Tibial artery (tissue), 4 donors: ENCODE results near the gene DNAJB8.

Experiments used
- DNase-seq, 2 donors: peaks; one replicate each; pipeline ENCODE4 v3.0.0-alpha.2; 2019
- H3K27ac ChIP-seq, 2 donors: fragments of 200-600 bp; sonication (generic) in 1 of 2; 1 replicate in 1 of 2; 2 replicates in 1 of 2; pipeline ENCODE4 v1.5.1; 2018 to 2019; ENCODE audit warnings: mild to moderate bottlenecking in 1 of 2
- H3K27me3 ChIP-seq, 2 donors: fragments of 200-600 bp; sonication (generic) in 1 of 2; one replicate each; pipeline versions ENCODE4 v1.5.1 to v1.6.0; 2016 to 2019
- H3K36me3 ChIP-seq, 3 donors: fragments of 200-600 bp; sonication (generic) in 2 of 3; one replicate each; pipeline ENCODE4 v1.5.1; 2016 to 2019; ENCODE audit warnings: mild to moderate bottlenecking in 2 of 3
- H3K4me1 ChIP-seq, 4 donors: fragments of 200-600 bp; sonication (generic) in 2 of 4; 1 replicate in 3 of 4; 2 replicates in 1 of 4; pipeline ENCODE4 v1.5.1; 2016 to 2019
- H3K4me3 ChIP-seq, 2 donors: fragments of 200-600 bp; sonication (generic) in 1 of 2; 1 replicate in 1 of 2; 2 replicates in 1 of 2; pipeline ENCODE4 v1.5.1; 2018 to 2019; ENCODE audit warnings: mild to moderate bottlenecking in 2 of 2
- H3K9me3 ChIP-seq, 3 donors: fragments of 200-600 bp; sonication (generic) in 1 of 3; one replicate each; pipeline ENCODE4 v1.5.1; 2016 to 2019
- CTCF ChIP-seq, 2 experiments: fragments of 200-600 bp in 1 of 2; fragments of 450-650 bp in 1 of 2; IDR thresholded peaks; one replicate each; pipeline ENCODE4 v1.5.1; 2017 to 2019; ENCODE audit warnings: antibody characterized with exemption in 2 of 2, mild to moderate bottlenecking in 1 of 2, moderate library complexity in 1 of 2
- intact Hi-C: fragments of 100-400 bp; cut with DNase I; formaldehyde crosslinking; loops from one replicate; pipeline ENCODE4 v1.15.0; 2023; ENCODE audit warnings: low total_unique reads

DNAJB8 gene

GRCh38 chr3:128501431-128501830, 34.7 kb upstream of the DNAJB8 start:
- intact Hi-C loops, result no loop called here
- Histone ChIP-seq H3K4me3 (no peak overlapping the region), H3K36me3 (no peaks in the 10 kb centered on the region), H3K27me3 (peaks cover 0 to 91% of the 10 kb centered on the region in 2 donors), H3K9me3 (peaks cover 0 to 3% (median 0%) of the 10 kb centered on the region in 3 donors), H3K4me1 (peaks cover 0 to 18% (median 13%) of the 10 kb centered on the region in 4 donors), H3K27ac (no peak overlapping the region)
- DNase-seq, result no peak
- TF ChIP-seq CTCF (IDR thresholded peaks at IDR 0.05), result no peak

GRCh38 chr3:128500556-128500955, 33.9 kb upstream of the DNAJB8 start:
- TF ChIP-seq CTCF (IDR thresholded peaks at IDR 0.05), result no peak
- peak in 1 of 2 donors; percentile 10 for DNase-seq
- Histone ChIP-seq H3K27ac (no peak overlapping the region), H3K27me3 (peaks cover 0 to 92% of the 10 kb centered on the region in 2 donors), H3K4me3 (no peak overlapping the region), H3K9me3 (no peaks in the 10 kb centered on the region), H3K4me1 (peaks cover 0 to 18% (median 13%) of the 10 kb centered on the region in 4 donors), H3K36me3 (no peaks in the 10 kb centered on the region)
- intact Hi-C loops, result no loop called here

DNA sequence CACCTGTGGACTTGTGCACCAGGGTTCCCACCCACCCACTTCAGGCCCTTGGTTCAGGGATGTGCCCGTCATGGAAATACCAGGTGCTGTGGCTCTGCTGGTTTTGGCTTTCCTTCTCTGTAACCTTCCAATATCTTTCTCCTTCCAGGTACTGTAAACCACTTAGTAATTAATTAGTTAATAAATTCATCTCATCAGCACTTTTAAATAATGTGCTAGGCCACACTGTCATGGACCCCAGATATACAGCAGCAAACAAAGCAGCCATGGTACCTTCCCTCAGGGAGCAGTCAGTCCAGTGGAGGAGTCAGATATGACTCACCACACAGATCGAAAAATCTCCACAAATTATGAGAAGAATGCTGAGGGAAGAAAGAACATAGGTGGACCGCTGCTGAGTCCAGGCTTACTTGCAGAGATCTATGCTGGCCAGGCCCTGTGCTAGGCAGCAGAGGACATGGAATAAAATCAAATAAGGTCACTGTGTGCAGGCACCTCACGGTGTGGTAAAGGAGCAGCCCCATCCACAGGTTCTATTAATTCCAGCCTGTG, 33.1 kb upstream of the DNAJB8 start:
- DNase-seq, result peak in 1 of 2 donors; percentile 2
- Histone ChIP-seq H3K9me3 (no peaks in the 10 kb centered on the region), H3K36me3 (no peaks in the 10 kb centered on the region), H3K27me3 (peaks cover 0 to 95% of the 10 kb centered on the region in 2 donors), H3K27ac (no peak overlapping the region), H3K4me1 (peaks cover 0 to 18% (median 13%) of the 10 kb centered on the region in 4 donors), H3K4me3 (no peak overlapping the region)
- intact Hi-C loops, result no loop called here
- TF ChIP-seq CTCF (IDR thresholded peaks at IDR 0.05), result no peak

DNA sequence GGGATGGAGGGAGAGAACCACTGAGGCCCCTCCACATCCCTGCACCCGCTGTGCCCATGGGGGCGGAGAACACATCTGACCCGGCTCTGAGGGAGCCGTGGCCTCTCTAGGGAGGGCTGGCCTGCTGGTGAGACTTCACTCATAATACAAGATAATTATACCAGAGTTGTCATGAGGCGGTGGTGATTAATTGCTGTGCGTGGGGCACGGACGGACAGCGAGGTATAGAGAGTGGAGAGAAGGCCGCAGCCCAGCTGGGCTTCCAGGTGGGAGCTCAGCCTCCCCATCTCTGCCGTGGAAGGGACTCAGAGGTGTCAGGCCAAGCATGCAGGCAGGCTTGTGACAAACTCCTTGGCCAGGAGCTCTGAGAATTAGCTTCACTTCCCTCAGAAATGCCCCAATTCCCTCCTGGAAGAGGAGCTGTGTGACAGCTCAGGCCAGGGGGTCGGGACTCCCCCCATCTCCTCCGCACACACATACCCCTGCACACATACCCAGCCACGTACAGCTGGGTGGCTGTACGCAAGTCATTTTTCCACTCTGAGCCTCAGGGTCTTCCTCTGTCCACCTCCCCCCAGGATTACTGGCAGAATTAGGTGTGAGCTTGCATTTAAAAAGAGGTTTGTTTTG, 32.3 kb upstream of the DNAJB8 start:
- H3K27ac ChIP-seq, result no peak overlapping the region
- no peaks in the 10 kb centered on the region for H3K9me3 ChIP-seq
- TF ChIP-seq CTCF (IDR thresholded peaks at IDR 0.05), result no peak
- H3K36me3 ChIP-seq, result no peaks in the 10 kb centered on the region
- peaks cover 0 to 18% (median 13%) of the 10 kb centered on the region in 4 donors for H3K4me1 ChIP-seq
- H3K27me3 ChIP-seq, result peaks cover 0 to 96% of the 10 kb centered on the region in 2 donors
- DNase-seq, result peak in 1 of 2 donors; percentile 31
- no peak overlapping the region for H3K4me3 ChIP-seq
- intact Hi-C loops, result no loop called here

DNA sequence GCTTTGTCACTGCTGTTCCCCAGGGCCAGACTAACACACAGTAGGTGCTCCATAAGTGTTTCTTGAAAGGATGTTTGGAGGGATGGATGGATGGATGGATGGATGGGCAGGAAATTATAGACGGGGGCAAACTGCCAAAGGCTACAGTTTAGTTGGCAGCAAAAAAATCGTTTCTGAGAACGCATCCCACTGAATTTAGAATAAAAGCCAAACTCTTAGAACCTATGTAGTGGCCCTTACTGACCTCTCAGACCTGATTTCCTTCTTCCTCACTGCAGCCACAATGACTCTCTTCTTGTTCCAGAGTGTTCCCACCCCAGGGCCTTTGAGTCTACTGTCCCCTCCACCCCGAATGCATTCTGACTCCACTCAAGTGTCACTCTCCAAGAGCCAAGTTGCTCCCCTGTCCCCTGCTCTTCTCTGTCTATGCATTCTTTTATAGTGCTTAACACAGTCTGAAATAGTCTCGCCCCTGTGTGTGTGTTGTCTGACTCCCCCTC, 31.5 kb upstream of the DNAJB8 start:
- peak; percentile 1 to 20 for DNase-seq
- H3K9me3 ChIP-seq, result no peaks in the 10 kb centered on the region
- H3K27me3 ChIP-seq, result peaks cover 0 to 96% of the 10 kb centered on the region in 2 donors
- TF ChIP-seq CTCF (IDR thresholded peaks at IDR 0.05), result no peak
- no peak overlapping the region for H3K27ac ChIP-seq
- intact Hi-C loops, result no loop called here
- H3K36me3 ChIP-seq, result no peaks in the 10 kb centered on the region
- H3K4me1 ChIP-seq, result peaks cover 0 to 20% (median 13%) of the 10 kb centered on the region in 4 donors
- peak overlapping the region; percentile 43 to 54 for H3K4me3 ChIP-seq
